KMS-11 (cell line): Measurements from ENCODE around the gene MALAT1.

ENCODE experiments used
- H2AFZ ChIP-seq: fragments of 200-600 bp; sonication (generic); 2 replicates; pipeline ENCODE4 v1.6.1; 2016; ENCODE audit warnings: antibody characterized with exemption, mixed run types, low read depth
- H3K27ac ChIP-seq: fragments of 200-600 bp; sonication (generic); 2 replicates; pipeline ENCODE4 v1.6.1; 2016; ENCODE audit warnings: mild to moderate bottlenecking, mixed run types
- H3K27me3 ChIP-seq: fragments of 200-600 bp; sonication (generic); 2 replicates; pipeline ENCODE4 v1.6.1; 2017; ENCODE audit warnings: mild to moderate bottlenecking, low read depth, mixed run types, moderate library complexity; ENCODE audit not compliant: insufficient read depth
- H3K36me3 ChIP-seq: fragments of 200-600 bp; sonication (generic); 2 replicates; pipeline ENCODE4 v1.6.1; 2017; ENCODE audit warnings: mild to moderate bottlenecking, mixed run types; ENCODE audit not compliant: insufficient read depth
- H3K4me1 ChIP-seq: fragments of 200-600 bp; sonication (generic); 2 replicates; pipeline ENCODE4 v1.6.1; 2016; ENCODE audit warnings: mild to moderate bottlenecking, low read depth, mixed run types; ENCODE audit not compliant: poor library complexity, severe bottlenecking
- H3K4me2 ChIP-seq: fragments of 200-600 bp; sonication (generic); 2 replicates; pipeline ENCODE4 v1.7.0; 2016; ENCODE audit warnings: mild to moderate bottlenecking, mixed run types
- H3K4me3 ChIP-seq: fragments of 200-600 bp; sonication (generic); IDR thresholded peaks from 2 replicates; pipeline ENCODE4 v1.6.1; 2017; ENCODE audit warnings: low read depth, low read length, mixed read lengths; ENCODE audit not compliant: insufficient read depth
- H3K79me2 ChIP-seq: fragments of 200-600 bp; sonication (generic); 2 replicates; pipeline ENCODE4 v1.6.1; 2016; ENCODE audit warnings: low read depth, mixed run types; ENCODE audit not compliant: insufficient read depth
- H3K9ac ChIP-seq: fragments of 200-600 bp; sonication (generic); 2 replicates; pipeline ENCODE4 v1.6.1; 2016; ENCODE audit warnings: mild to moderate bottlenecking, mixed run types
- H4K20me1 ChIP-seq: fragments of 200-600 bp; sonication (generic); 2 replicates; pipeline ENCODE4 v1.6.1; 2016; ENCODE audit warnings: mild to moderate bottlenecking, mixed run types; ENCODE audit not compliant: insufficient read depth
- CTCF ChIP-seq: fragments of 200-600 bp; sonication (generic); conservative IDR thresholded peaks from 2 replicates; pipeline ENCODE4 v1.6.1; 2017; ENCODE audit warnings: low read depth, mild to moderate bottlenecking, antibody characterized with exemption, low read length, moderate library complexity, mixed read lengths

The MALAT1 gene

GRCh38 chr11:65497141-65498041, 1.5 kb upstream of the MALAT1 start:
- Histone ChIP-seq H3K27ac (peak overlapping the region; percentile 99), H3K4me1 (peaks cover 42% of the 10 kb centered on the region), H2AFZ (no peak overlapping the region)

DNA sequence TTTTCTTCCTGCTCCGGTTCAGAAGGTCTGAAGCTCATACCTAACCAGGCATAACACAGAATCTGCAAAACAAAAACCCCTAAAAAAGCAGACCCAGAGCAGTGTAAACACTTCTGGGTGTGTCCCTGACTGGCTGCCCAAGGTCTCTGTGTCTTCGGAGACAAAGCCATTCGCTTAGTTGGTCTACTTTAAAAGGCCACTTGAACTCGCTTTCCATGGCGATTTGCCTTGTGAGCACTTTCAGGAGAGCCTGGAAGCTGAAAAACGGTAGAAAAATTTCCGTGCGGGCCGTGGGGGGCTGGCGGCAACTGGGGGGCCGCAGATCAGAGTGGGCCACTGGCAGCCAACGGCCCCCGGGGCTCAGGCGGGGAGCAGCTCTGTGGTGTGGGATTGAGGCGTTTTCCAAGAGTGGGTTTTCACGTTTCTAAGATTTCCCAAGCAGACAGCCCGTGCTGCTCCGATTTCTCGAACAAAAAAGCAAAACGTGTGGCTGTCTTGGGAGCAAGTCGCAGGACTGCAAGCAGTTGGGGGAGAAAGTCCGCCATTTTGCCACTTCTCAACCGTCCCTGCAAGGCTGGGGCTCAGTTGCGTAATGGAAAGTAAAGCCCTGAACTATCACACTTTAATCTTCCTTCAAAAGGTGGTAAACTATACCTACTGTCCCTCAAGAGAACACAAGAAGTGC, 661 bp upstream of the MALAT1 start:
- peak overlapping the region; percentile 100 for H3K9ac ChIP-seq
- peak overlapping the region; percentile 94 for H3K4me2 ChIP-seq
- peaks cover 73% of the 10 kb centered on the region for H3K79me2 ChIP-seq
- peaks cover 42% of the 10 kb centered on the region for H3K36me3 ChIP-seq
- no peak overlapping the region for H2AFZ ChIP-seq
- H3K4me3 ChIP-seq: no peak overlapping the region
- peak overlapping the region; percentile 99 for H3K27ac ChIP-seq
- H3K4me1 ChIP-seq: peaks cover 35% of the 10 kb centered on the region
- H4K20me1 ChIP-seq: peaks cover 43% of the 10 kb centered on the region
- no peak for TF ChIP-seq CTCF
- no peaks in the 10 kb centered on the region for H3K27me3 ChIP-seq

More at GRCh38 chr11:65497141-65498041, 1.5 kb upstream of the MALAT1 start:
- Histone ChIP-seq H3K79me2 (peaks cover 65% of the 10 kb centered on the region), H3K4me2 (peak overlapping the region; percentile 98), H3K9ac (peak overlapping the region; percentile 100), H4K20me1 (peaks cover 35% of the 10 kb centered on the region), H3K36me3 (peaks cover 34% of the 10 kb centered on the region), H3K27me3 (no peaks in the 10 kb centered on the region), H3K4me3 (no peak overlapping the region)
- TF ChIP-seq CTCF: no peak

DNA sequence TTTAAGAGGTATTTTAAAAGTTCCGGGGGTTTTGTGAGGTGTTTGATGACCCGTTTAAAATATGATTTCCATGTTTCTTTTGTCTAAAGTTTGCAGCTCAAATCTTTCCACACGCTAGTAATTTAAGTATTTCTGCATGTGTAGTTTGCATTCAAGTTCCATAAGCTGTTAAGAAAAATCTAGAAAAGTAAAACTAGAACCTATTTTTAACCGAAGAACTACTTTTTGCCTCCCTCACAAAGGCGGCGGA, 193 bp upstream of the MALAT1 start:
- TF ChIP-seq CTCF: no peak
- Histone ChIP-seq H3K4me3 (no peak overlapping the region), H3K27me3 (no peaks in the 10 kb centered on the region), H4K20me1 (peaks cover 47% of the 10 kb centered on the region), H3K27ac (peak overlapping the region; percentile 99), H3K4me2 (peak overlapping the region; percentile 94), H3K79me2 (peaks cover 78% of the 10 kb centered on the region), H3K36me3 (peaks cover 47% of the 10 kb centered on the region), H3K9ac (peak overlapping the region; percentile 100), H2AFZ (no peak overlapping the region), H3K4me1 (peaks cover 35% of the 10 kb centered on the region)

DNA sequence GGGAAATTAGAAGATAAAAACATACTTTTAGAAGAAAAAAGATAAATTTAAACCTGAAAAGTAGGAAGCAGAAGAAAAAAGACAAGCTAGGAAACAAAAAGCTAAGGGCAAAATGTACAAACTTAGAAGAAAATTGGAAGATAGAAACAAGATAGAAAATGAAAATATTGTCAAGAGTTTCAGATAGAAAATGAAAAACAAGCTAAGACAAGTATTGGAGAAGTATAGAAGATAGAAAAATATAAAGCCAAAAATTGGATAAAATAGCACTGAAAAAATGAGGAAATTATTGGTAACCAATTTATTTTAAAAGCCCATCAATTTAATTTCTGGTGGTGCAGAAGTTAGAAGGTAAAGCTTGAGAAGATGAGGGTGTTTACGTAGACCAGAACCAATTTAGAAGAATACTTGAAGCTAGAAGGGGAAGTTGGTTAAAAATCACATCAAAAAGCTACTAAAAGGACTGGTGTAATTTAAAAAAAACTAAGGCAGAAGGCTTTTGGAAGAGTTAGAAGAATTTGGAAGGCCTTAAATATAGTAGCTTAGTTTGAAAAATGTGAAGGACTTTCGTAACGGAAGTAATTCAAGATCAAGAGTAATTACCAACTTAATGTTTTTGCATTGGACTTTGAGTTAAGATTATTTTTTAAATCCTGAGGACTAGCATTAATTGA, 1.0 kb downstream of the MALAT1 start:
- H2AFZ ChIP-seq: no peak overlapping the region
- H4K20me1 ChIP-seq: peaks cover 59% of the 10 kb centered on the region
- no peak for TF ChIP-seq CTCF
- peak overlapping the region; percentile 94 for H3K4me2 ChIP-seq
- peak overlapping the region; percentile 99 for H3K27ac ChIP-seq
- H3K4me3 ChIP-seq: no peak overlapping the region
- H3K9ac ChIP-seq: peak overlapping the region; percentile 100
- H3K27me3 ChIP-seq: no peaks in the 10 kb centered on the region
- peaks cover 35% of the 10 kb centered on the region for H3K4me1 ChIP-seq
- peaks cover 90% of the 10 kb centered on the region for H3K79me2 ChIP-seq
- peaks cover 59% of the 10 kb centered on the region for H3K36me3 ChIP-seq
